ENCODE measurements around the gene RPTOR. TPM values are rescaled to one million over a fixed set of nuclear protein-coding genes. Genes with fewer than 3 reads are reported as not detected.

RPTOR gene
- total RNA-seq, 1 donor, result 27.9 TPM

DNA sequence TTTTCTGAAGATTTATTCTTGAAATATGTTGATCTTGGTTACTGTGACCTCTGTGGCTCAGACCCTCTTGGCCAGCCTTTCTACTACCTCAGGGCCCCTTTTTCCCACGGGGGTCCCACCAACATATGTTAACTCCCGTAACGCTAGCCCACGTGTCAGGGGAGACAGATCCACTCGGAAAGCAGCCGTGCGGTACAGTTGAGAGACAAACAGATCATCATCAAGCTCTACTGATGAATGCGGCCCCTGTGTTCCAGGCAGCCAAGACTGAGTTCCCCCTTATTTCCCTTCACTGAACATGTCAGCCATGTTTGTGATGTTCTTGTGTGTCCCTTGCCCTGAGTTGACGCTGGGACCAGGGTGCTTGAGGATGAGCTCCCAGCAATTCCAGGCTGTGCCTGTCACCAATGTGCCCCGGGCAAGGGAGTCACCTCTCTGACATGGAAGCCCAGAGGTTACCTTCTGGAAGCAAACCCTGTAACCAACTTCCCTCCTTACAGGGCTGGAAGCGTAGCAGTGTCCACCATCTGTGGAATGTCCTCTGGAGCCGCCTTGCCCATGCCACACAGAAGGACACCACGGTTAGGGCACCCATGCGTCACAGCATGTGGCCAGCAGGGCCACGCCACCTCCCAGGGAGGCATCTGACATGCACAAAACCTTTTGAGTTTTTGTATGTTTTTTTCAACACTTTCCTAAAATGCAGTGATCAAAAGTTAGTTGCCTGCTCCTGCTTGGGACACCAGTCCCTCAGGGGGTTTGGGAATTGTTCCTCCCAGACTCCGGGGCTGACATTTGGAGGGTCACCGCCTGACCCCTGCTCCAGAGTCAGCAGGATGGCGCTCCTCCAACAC, 253.3 kb downstream of the RPTOR start:
- Histone ChIP-seq H3K36me3 (ENCODE audit: insufficient read depth, low read length) (no peaks in the 10 kb centered on the region), H3K4me2 (ENCODE audit: insufficient read depth, low read length) (no peak overlapping the region), H4K20me1 (ENCODE audit: insufficient read depth, low read length) (no peaks in the 10 kb centered on the region), H3K27ac (ENCODE audit: low read depth, low read length) (no peak overlapping the region), H3K79me2 (ENCODE audit: insufficient read depth, low read length) (no peaks in the 10 kb centered on the region), H3K4me1 (ENCODE audit: insufficient read depth, low read length) (peaks cover 9% of the 10 kb centered on the region), H3K27me3 (ENCODE audit: insufficient read depth, low read length) (no peaks in the 10 kb centered on the region), H3K4me3 (ENCODE audit: insufficient read depth, low read length) (no peak overlapping the region), H3K9me3 (ENCODE audit: low read depth, low read length) (no peaks in the 10 kb centered on the region), H2AFZ (ENCODE audit: low read length) (no peak overlapping the region)
- TF ChIP-seq, protein P1, sequence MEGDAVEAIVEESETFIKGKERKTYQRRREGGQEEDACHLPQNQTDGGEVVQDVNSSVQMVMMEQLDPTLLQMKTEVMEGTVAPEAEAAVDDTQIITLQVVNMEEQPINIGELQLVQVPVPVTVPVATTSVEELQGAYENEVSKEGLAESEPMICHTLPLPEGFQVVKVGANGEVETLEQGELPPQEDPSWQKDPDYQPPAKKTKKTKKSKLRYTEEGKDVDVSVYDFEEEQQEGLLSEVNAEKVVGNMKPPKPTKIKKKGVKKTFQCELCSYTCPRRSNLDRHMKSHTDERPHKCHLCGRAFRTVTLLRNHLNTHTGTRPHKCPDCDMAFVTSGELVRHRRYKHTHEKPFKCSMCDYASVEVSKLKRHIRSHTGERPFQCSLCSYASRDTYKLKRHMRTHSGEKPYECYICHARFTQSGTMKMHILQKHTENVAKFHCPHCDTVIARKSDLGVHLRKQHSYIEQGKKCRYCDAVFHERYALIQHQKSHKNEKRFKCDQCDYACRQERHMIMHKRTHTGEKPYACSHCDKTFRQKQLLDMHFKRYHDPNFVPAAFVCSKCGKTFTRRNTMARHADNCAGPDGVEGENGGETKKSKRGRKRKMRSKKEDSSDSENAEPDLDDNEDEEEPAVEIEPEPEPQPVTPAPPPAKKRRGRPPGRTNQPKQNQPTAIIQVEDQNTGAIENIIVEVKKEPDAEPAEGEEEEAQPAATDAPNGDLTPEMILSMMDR (IDR thresholded peaks at IDR 0.05; ENCODE audit: extremely low read depth, low read depth, low read length), result no peak
- no peak for DNase-seq (ENCODE audit: insufficient read length, low spot score, missing footprints)

DNA sequence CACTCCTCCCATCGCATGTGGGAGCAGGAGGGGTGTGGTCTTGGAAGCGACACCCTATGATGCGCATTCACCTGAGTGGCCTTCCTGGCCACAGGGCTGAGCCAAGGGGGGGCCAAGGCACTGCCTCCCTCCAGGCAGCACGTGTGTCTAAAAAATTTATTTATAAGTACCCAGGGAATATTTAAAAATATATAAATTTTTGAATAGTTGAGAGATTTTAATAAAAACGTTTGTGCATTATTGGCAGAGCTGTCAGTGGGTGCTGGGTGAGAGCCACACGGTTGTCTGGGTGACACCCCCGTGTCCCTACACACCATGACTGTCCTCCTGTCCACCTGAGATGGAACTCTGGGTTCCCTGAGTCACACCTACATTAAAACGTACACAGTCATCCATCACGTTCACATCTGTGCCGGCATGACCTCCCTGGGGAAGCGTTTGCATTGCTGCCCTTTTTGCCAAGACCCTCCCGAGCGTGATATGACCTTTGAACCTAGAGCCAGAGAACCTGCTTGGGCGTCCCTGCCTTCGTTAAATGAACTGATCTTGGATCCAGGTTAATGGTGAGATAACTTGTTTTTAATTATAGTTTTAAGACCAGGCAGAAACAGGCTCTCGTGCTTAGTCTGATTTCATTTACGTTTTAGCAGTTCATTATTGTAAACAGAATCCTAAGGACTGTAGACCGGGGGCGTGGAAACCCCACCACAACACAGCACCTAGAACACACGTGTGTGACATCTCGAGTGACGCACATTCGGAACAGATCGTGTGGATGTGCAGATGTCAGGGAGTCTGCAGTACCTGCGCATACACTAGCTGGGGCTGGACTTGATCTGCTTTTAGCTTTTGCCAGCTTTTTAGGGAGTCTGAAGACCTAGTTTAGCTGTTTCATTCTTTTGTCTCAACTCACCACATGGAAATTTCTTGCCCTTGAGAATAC, 254.2 kb downstream of the RPTOR start:
- Histone ChIP-seq H3K79me2 (ENCODE audit: insufficient read depth, low read length) (no peaks in the 10 kb centered on the region), H3K9me3 (ENCODE audit: low read depth, low read length) (no peaks in the 10 kb centered on the region), H3K4me3 (ENCODE audit: insufficient read depth, low read length) (no peak overlapping the region), H3K36me3 (ENCODE audit: insufficient read depth, low read length) (no peaks in the 10 kb centered on the region), H3K27ac (ENCODE audit: low read depth, low read length) (no peak overlapping the region), H4K20me1 (ENCODE audit: insufficient read depth, low read length) (no peaks in the 10 kb centered on the region), H3K4me2 (ENCODE audit: insufficient read depth, low read length) (no peak overlapping the region), H3K4me1 (ENCODE audit: insufficient read depth, low read length) (peaks cover 1% of the 10 kb centered on the region), H3K27me3 (ENCODE audit: insufficient read depth, low read length) (no peaks in the 10 kb centered on the region), H2AFZ (ENCODE audit: low read length) (no peak overlapping the region)
- TF ChIP-seq, protein P1 (IDR thresholded peaks at IDR 0.05; ENCODE audit: extremely low read depth, low read depth, low read length), result no peak
- peak; percentile 80 for DNase-seq (ENCODE audit: insufficient read length, low spot score, missing footprints)

- Histone ChIP-seq H3K9me3 (ENCODE audit: low read depth, low read length) (no peaks in the 10 kb centered on the region), H3K4me3 (ENCODE audit: insufficient read depth, low read length) (no peak overlapping the region), H3K36me3 (ENCODE audit: insufficient read depth, low read length) (no peaks in the 10 kb centered on the region), H2AFZ (ENCODE audit: low read length) (no peak overlapping the region), H3K79me2 (ENCODE audit: insufficient read depth, low read length) (no peaks in the 10 kb centered on the region), H3K4me1 (ENCODE audit: insufficient read depth, low read length) (no peaks in the 10 kb centered on the region), H3K4me2 (ENCODE audit: insufficient read depth, low read length) (no peak overlapping the region), H3K27me3 (ENCODE audit: insufficient read depth, low read length) (no peaks in the 10 kb centered on the region), H4K20me1 (ENCODE audit: insufficient read depth, low read length) (no peaks in the 10 kb centered on the region), H3K27ac (ENCODE audit: low read depth, low read length) (no peak overlapping the region)
- DNase-seq (ENCODE audit: insufficient read length, low spot score, missing footprints), result peak; percentile 63
- TF ChIP-seq, protein P1 (IDR thresholded peaks at IDR 0.05; ENCODE audit: extremely low read depth, low read depth, low read length), result no peak
These were observed 255.2 kb downstream of the RPTOR start for GRCh38 chr17:80799538-80800480.
